ENCODE results near the gene TBL3.

Gene TBL3

DNA sequence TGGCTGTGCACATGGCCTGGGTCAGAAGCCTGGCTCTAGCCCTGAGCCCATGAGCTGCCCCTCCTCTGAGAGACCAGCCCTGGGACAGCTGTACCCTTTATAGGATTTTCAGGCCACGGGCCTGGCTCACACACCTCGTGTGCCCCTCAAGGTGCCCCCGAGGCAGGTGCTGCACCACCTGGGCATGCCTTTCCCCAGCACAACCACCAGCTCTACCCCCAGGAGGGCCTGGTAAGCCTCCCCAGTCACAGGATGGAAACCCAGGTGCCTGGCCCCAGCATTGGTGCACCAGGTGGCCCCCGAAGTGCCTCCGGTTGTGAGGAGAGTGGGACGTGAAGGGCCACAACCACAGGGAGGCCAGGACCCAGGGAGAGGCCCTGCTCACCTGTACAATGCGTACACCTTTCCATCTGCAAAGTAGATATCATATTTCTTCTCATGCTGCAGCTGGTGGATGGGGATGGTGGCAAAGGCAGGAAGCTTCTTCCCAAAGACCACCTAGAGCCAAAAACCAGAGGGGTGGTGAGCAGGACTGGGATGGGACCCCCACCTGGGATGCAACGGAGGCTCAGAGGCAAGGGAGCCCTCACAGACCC lies 31.5 kb downstream of the TBL3 start:
- Histone ChIP-seq H3K9me3 (replicated peaks in 1 of 11) (no peaks in the 10 kb centered on the region), H3K4me1 (peaks cover 45 to 52% (median 49%) of the 10 kb centered on the region in 10 experiments), H4K20me1 (peaks cover 58 to 100% (median 96%) of the 10 kb centered on the region in 11 experiments), H3K36me3 (peaks cover 52 to 91% (median 74%) of the 10 kb centered on the region in 11 experiments), H3K9ac (peak overlapping the region in 7 of 11 experiments; percentile 5 to 45 (median 33); a peak in 5 of 22 replicates), H3K27me3 (no peaks in the 10 kb centered on the region), H3K4me3 (no peak overlapping the region), H3K4me2 (peak overlapping the region in 2 of 11 experiments; percentile 16 to 97; a peak in 1 of 22 replicates), H3K27ac (peak overlapping the region in 1 of 11 experiments; percentile 22; a peak in 2 of 22 replicates)
- TF ChIP-seq Cebpa-rat (IDR thresholded peaks at IDR 0.05): no peak

- peaks cover 49 to 55% (median 53%) of the 10 kb centered on the region in 10 experiments for H3K4me1 ChIP-seq
- no peaks in the 10 kb centered on the region for H3K27me3 ChIP-seq
- peak overlapping the region; percentile 1 to 99 (median 94); a peak in 17 of 22 replicates for H3K9ac ChIP-seq
- no peaks in the 10 kb centered on the region for H3K9me3 ChIP-seq (replicated peaks in 1 of 11)
- TF ChIP-seq Cebpa-rat (IDR thresholded peaks at IDR 0.05): no peak
- peak overlapping the region in 6 of 11 experiments; percentile 4 to 94 (median 34); a peak in 8 of 22 replicates for H3K27ac ChIP-seq
- H3K4me2 ChIP-seq: peak overlapping the region; percentile 94 to 100 (median 98)
- peaks cover 45 to 84% (median 67%) of the 10 kb centered on the region in 11 experiments for H3K36me3 ChIP-seq
- peak overlapping the region in 1 of 10 experiments; percentile 31; a peak in 2 of 20 replicates for H3K4me3 ChIP-seq
- H4K20me1 ChIP-seq: peaks cover 61 to 100% (median 98%) of the 10 kb centered on the region in 11 experiments
Measured at GRCh38 chr16:2003827-2004641, 32.2 kb downstream of the TBL3 start.

DNA sequence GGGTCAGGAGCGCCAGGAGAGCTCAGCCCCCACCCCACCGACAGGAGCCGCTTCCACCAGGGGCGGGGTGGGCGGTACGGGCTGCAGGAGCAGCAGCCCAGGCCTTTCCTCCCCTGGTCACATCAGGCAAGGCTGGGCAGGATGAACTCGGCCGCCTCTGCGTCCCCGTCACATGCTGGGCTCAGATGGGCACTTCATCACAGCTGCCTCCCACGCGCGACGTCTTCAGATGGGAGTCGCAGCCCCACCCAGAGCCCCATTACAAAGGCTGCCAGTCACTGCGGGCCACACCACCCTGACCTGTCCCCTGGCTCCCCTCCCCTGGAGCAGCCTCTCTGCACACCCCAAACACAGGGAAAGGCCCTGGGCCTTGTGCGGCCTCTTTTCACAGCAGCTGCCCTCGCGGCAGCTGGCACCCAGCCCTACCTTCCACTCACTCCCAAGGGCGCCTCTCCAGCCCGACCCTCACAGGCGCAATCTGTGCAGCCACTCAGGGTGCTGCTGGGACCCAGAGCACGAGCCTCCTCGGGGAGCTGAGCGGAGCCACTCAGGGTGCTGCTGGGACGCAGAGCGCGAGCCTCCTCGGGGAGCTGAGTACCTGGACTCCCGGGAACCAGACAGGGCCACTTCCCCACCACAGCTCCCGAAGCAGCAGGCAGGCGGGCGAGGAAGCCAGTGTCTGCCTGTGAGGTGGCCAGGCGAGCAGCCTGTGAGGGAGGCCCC lies 33.1 kb downstream of the TBL3 start:
- TF ChIP-seq Cebpa-rat (IDR thresholded peaks at IDR 0.05): no peak
- Histone ChIP-seq H3K27ac (peak overlapping the region in 9 of 11 experiments; percentile 5 to 94 (median 43); a peak in 15 of 22 replicates), H3K4me2 (peak overlapping the region; percentile 94 to 100 (median 98))

GRCh38 chr16:2005646-2006045 lies 33.8 kb downstream of the TBL3 start:
- Histone ChIP-seq H3K9me3 (replicated peaks in 1 of 11) (no peaks in the 10 kb centered on the region), H3K4me1 (peaks cover 56 to 62% (median 60%) of the 10 kb centered on the region in 10 experiments), H3K9ac (peak overlapping the region; percentile 28 to 99 (median 95)), H3K27me3 (no peaks in the 10 kb centered on the region), H4K20me1 (peaks cover 61 to 88% (median 85%) of the 10 kb centered on the region in 11 experiments), H3K4me2 (peak overlapping the region; percentile 94 to 100 (median 98)), H3K27ac (peak overlapping the region in 9 of 11 experiments; percentile 5 to 94 (median 43); a peak in 15 of 22 replicates), H3K4me3 (peak overlapping the region in 7 of 10 experiments; percentile 19 to 55 (median 29); a peak in 11 of 20 replicates), H3K36me3 (peaks cover 29 to 68% (median 51%) of the 10 kb centered on the region in 11 experiments)
- no peak for TF ChIP-seq Cebpa-rat (IDR thresholded peaks at IDR 0.05)

More for the DNA sequence above, 33.1 kb downstream of the TBL3 start:
- H3K4me1 ChIP-seq: peaks cover 49 to 55% (median 53%) of the 10 kb centered on the region in 10 experiments
- no peaks in the 10 kb centered on the region for H3K9me3 ChIP-seq (replicated peaks in 1 of 11)
- H4K20me1 ChIP-seq: peaks cover 61 to 95% (median 92%) of the 10 kb centered on the region in 11 experiments
- H3K27me3 ChIP-seq: no peaks in the 10 kb centered on the region
- peak overlapping the region in 7 of 10 experiments; percentile 19 to 55 (median 31); a peak in 10 of 20 replicates for H3K4me3 ChIP-seq
- peaks cover 36 to 74% (median 58%) of the 10 kb centered on the region in 11 experiments for H3K36me3 ChIP-seq
- H3K9ac ChIP-seq: peak overlapping the region; percentile 28 to 99 (median 95)

DNA sequence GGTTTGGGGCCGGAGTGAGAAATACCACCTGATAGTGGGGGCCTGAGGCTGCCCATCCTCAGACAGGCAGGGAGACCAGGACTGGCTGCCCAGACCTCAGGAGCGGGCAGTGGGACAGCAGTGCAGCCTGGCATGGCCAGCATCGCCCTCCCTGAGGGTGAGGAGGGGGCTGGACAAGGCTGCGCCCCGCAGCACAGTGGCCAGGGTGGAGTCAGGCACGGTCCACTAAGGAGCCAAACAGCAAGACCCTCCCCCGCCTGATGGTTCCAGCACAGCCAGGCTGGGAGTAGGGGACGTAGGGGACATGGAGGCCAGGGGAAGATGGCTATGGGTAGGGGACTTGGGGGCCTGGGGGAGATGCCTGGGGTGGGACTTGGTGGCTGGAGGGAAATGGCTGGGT lies 34.5 kb downstream of the TBL3 start:
- Histone ChIP-seq H3K4me2 (peak overlapping the region; percentile 94 to 100 (median 98)), H3K9me3 (replicated peaks in 1 of 11) (no peaks in the 10 kb centered on the region), H3K4me1 (peaks cover 59 to 69% (median 64%) of the 10 kb centered on the region in 10 experiments), H3K9ac (peak overlapping the region; percentile 52 to 99 (median 95); a peak in 20 of 22 replicates), H3K36me3 (peaks cover 22 to 61% (median 44%) of the 10 kb centered on the region in 11 experiments), H3K27me3 (no peaks in the 10 kb centered on the region), H4K20me1 (peaks cover 61 to 81% (median 80%) of the 10 kb centered on the region in 11 experiments), H3K4me3 (peak overlapping the region in 5 of 10 experiments; percentile 19 to 55 (median 29); a peak in 5 of 20 replicates), H3K27ac (peak overlapping the region in 8 of 11 experiments; percentile 23 to 97 (median 88); a peak in 11 of 22 replicates)
- TF ChIP-seq Cebpa-rat (IDR thresholded peaks at IDR 0.05): no peak

- Histone ChIP-seq H3K4me2 (peak overlapping the region; percentile 94 to 100 (median 98)), H3K27ac (peak overlapping the region; percentile 32 to 97 (median 94); a peak in 19 of 22 replicates), H3K4me3 (peak overlapping the region; percentile 81 to 100 (median 96)), H4K20me1 (peaks cover 56 to 72% (median 70%) of the 10 kb centered on the region in 11 experiments), H3K36me3 (peaks cover 13 to 51% (median 35%) of the 10 kb centered on the region in 11 experiments), H3K9me3 (replicated peaks in 1 of 11) (no peaks in the 10 kb centered on the region), H3K4me1 (peaks cover 59 to 77% (median 64%) of the 10 kb centered on the region in 10 experiments), H3K27me3 (no peaks in the 10 kb centered on the region), H3K9ac (peak overlapping the region; percentile 86 to 99 (median 97))
- no peak for TF ChIP-seq Cebpa-rat (IDR thresholded peaks at IDR 0.05)
Measured at GRCh38 chr16:2007081-2007836, 35.4 kb downstream of the TBL3 start.

DNA sequence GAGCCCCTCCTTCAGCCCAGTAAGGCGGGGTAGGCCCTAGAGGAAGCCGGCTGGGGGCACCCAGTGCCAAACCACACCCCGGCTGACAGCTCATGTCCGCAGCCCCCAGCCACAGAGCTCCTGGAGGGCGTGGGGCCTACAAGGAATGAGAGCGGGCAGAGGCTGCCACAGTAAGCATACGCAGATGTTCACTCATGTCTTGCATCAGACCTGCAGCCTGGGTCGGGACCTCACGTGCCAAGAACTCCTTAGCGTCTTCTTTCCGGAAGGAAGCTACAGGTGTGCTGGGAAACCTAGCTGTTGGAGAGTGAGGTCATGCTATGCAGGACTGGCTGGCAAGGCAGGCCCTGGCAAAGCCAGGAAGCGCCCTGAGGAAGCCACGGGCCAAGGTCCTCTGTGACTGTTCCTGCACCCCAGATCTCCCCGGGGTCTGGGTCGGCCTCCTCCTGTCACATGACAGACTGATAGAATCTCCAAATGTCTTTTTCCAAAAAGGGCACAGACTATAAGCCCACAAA lies 36.2 kb downstream of the TBL3 start:
- peak overlapping the region; percentile 32 to 97 (median 94); a peak in 19 of 22 replicates for H3K27ac ChIP-seq

More for the DNA sequence above, 36.2 kb downstream of the TBL3 start:
- Histone ChIP-seq H4K20me1 (peaks cover 55 to 64% (median 62%) of the 10 kb centered on the region in 11 experiments), H3K36me3 (peaks cover 5 to 43% (median 27%) of the 10 kb centered on the region in 11 experiments), H3K4me3 (peak overlapping the region; percentile 81 to 100 (median 96)), H3K27me3 (no peaks in the 10 kb centered on the region), H3K9ac (peak overlapping the region; percentile 86 to 99 (median 97)), H3K4me2 (peak overlapping the region; percentile 94 to 100 (median 98)), H3K9me3 (replicated peaks in 1 of 11) (no peaks in the 10 kb centered on the region), H3K4me1 (peaks cover 59 to 77% (median 64%) of the 10 kb centered on the region in 10 experiments)
- TF ChIP-seq Cebpa-rat (IDR thresholded peaks at IDR 0.05): no peak

All from BLaER1 treated with 17β-estradiol and CSF1 and Interleukin-3, amounts not matched to agents 10 nM and 100 nM (cell line).